ENCODE results near the gene MNT.

Gene MNT

GRCh38 chr17:2395258-2396181 lies 5.3 kb downstream of the MNT start:
- peak; percentile 15 to 24 for DNase-seq

DNA sequence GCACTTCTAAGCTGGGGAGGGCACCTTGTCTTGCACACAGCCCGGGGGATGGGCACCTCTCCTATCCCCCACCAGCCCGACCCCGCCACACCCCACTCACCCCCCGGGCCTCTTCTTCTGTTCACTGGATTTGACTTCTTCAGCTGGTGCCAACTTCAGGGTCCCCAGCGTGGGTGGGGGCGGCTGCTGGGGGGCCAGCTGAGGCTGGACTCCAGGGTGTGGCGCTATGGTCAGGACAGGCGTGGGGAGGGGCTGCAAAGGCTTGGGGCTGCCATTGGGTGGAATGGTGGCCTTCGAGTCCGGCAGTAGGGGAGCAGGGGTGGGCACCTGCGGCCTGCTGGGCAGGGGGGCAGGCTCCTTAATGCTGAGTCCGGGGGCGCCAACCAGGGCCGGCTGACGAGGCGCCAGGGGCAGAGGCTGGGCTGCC lies 6.1 kb downstream of the MNT start:
- no peak for DNase-seq

GRCh38 chr17:2393954-2394749 lies 6.7 kb downstream of the MNT start:
- no peak for DNase-seq

DNA sequence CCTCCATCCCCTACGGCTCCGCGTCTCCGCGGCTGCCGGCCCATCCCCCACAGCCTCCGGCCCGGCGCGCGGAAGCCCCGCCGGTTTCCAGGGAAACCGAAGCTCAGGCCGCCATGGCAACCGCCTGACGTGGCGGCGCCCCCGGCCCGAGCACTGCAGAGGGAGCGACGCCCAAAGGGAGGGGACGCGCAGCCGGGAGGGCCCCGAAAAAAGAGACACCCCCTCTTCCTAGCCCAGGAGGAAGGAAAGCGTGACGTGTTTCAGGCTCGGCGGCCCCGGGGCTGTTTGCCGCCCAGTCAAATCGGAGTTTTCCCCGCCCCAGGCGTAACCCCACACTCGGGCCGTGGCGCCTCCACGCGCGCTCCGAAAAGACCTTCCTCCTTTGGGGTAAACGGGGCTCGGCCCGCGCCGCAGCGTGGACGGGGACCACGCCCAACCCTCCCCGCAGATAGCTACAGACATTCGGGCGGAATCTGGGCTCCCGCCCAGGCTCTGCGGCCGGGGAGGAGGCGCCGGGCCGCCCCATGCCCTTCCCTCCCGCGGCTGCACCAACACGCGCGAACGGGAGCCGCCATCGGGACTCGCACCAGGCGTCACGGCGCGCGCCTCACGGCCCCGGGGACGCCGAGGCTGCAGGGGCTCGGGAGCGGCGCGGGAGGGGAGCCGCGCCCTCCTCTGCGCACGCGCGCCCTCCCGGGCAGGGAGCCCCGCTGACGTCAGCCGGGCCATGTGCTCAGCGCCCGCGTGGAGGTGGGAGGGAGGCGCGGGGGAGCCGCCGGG lies 7.5 kb downstream of the MNT start:
- DNase-seq: peak; percentile 85 to 91

DNA sequence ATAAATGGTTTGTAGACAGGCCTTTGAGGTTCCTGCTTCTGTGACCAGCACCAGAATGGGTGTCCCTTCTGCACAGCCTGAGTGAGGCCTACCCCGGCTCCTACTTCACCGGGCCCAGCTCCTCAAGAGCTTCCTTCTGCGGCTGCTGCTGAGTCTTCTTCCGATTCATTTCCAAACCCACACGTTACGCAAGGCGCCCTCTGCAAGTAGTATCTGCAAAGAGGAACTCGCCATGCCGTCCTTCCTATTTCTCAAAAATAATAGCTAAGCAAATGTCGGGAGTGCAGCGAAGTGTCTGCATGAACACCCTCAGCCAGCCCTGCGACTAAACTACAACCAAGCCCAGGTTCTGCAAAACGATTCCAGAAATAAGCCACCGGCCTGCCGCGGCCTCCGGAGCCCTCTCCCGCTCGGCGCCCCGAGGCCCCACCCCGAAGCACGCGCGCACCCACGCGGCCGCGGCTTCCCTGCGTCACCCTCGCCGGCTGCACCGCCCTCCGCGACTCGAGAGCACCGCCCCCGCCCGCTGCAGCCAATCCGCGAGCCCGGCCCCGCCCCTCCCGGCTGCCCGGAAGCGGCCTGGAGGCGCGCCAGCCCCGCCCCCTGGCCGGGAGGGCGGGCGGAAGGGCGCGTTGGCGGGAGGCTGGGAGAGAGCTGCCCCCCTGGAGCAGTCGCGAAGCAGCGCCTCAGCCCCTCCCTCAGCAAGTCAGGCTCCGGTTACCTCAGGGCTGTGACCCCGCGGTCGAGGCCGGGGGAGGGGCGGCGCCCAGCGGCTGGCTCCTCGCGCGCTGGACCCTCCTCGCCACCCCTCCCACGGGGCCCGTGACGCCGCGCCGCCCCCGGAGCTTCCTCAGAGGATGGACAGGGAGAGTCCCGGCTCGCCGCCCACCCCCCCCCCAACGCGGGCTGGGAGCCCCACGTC lies 8.3 kb downstream of the MNT start:
- DNase-seq: peak; percentile 91 to 94

- DNase-seq: no peak
Measured at GRCh38 chr17:2391597-2392251, 9.1 kb downstream of the MNT start.

- no peak for DNase-seq
Measured at GRCh38 chr17:2390199-2390836, 10.5 kb downstream of the MNT start.

GRCh38 chr17:2388683-2389055 lies 12.2 kb downstream of the MNT start:
- no peak for DNase-seq

DNA sequence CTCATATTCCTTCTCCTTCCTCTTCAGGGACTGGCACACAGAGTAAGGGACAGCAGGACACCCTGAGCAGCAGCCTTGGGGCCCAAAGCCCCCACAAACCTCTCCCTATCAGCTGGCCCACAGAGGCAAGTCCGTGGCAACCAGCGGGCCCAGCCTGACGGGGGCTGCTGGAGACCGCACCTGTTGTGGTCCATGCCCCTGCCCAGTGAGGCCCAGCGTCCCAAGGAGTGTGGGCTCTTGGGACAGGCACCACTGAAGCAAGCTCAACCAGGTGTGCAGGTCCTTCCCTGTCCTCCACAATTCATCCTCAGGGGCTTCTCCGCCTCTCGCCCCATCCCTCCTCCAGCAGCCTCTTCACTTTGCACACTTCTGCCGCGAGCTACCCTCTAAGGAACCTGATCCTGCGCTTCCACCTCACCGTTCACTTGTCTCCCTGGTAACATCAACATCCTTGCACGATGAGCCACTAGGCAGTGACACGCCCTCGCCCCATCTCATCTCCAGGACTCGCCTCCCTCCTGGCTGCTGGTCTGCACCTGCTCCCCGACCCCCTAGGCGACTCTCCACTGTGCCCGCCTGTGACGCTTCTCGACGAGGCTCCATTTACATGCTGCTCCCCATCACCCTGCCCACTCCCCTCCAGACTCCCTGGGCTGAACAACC lies 12.7 kb downstream of the MNT start:
- DNase-seq: no peak

- DNase-seq: no peak
Measured at GRCh38 chr17:2387086-2388019, 13.5 kb downstream of the MNT start.

DNA sequence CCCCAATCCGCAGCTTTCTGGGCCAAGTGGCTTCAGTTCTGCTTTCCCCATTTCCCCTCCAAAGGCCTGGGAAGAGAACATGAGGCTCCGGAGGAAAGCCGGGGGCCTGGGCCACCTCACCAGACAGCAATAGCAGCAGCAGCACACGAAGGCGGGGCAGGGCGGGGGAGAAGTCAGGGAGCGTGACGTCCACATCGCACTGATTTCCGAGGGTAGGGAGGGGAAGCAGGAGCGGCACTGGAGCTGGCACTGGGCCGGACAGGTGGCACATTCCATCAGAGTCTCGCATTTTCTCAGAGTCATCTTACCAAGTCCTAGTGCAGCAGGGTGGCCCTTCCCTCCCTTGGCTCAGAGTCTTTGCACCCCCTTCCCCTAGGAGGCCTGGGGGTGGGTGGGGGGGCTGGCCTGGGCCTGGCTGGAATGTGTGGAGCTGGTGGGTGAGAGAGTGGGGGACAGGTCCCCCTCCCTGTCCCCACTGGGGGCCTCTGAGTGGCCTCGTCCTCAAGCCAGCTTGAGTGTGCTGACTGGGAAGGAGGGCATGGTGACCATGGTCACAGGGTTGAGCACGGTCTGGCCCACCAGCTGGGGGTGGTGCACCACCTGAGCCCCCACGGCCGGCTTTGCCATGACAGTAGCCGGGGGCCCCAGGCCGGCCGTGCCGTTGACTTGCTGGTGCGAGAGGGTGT lies 14.3 kb downstream of the MNT start:
- no peak for DNase-seq

DNA sequence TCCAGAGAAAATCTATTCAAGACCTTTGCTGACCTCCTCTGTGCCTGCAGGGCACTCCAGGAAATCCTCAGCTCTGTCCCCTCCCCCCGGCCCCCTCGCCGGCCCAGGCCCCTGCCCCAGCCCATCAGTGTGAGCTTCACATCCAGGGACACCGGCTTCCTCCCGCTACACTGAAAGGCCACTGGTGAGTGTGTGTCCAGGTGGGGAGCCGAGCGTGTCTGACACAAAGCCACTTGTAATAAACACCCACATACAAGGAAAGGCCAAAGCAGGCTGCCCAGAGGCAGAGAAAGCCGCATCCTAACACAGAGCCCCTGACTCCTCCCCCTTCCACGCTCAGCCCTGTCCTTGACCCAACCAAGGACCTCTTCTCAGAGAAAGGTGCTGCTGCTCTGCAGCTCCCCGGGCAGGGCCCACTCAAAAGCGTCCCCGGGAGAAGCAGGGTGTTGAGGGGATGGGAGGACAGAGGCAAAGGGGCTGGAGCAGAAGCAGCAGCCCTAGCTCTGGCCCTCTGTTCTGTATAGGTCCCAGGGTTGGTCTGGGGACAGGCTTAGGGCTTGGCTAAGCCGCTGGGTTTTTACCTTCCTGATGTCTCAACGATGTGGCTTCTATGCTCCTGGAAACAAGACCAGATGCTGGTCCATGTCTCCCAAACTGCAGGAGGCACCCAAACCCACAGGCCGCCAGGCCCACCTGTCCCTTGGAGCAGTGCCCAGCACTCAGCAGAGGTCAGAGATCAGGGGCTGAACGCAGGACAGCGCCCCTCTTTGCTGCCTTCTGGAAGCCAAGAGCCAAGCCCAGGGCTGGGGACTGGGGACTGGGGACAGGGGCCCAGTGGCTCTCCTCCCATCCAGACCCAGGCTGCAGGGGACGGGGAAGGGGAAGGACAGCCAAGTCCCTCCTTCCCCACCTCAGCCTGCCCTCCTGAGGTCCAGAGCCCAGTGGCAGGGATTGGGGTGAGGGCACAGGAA lies 15.3 kb downstream of the MNT start:
- no peak for DNase-seq

- no peak for DNase-seq
Measured at GRCh38 chr17:2384439-2385127, 16.3 kb downstream of the MNT start.

GRCh38 chr17:2383628-2384167 lies 17.2 kb downstream of the MNT start:
- no peak for DNase-seq

- DNase-seq: no peak
Measured at GRCh38 chr17:2380950-2381649, 19.8 kb downstream of the MNT start.

Measured in SHP77 (cell line).